PC-3 (cell line): ENCODE data around the gene REXO1. TPM values are rescaled to one million over a fixed set of nuclear protein-coding genes. Genes with fewer than 3 reads are reported as not detected.

Experiments
- ATAC-seq: fragments of 200-7000 bp; cut with Tn5 transposase; 2 replicates; pipeline ENCODE4 v1.9.1; 2020; ENCODE audit warnings: mild to moderate bottlenecking, moderate library complexity
- BruUV-seq: library from RNA; stranded (reverse); fragments of 400-500 nt; replicated peaks from 2 replicates; lab custom pipeline; 2021; lab: Mats Ljungman, UMichigan
- CTCF ChIA-PET: fragments of 300-600 bp; sonication (Branson Sonifier 250); formaldehyde crosslinking; loops from one replicate; lab custom pipeline; 2022; ENCODE audit warnings: antibody characterized with exemption; lab: Charles Lee
- POLR2A ChIA-PET: fragments of 300-600 bp; sonication (Branson Sonifier 250); formaldehyde crosslinking; loops from one replicate; lab custom pipeline; 2022; ENCODE audit warnings: antibody characterized with exemption; ENCODE audit not compliant: unreplicated experiment; lab: Charles Lee
- DNase-seq: peaks from one replicate; pipeline ENCODE4 v3.0.0-alpha.2; 2015
- H2AFZ ChIP-seq: fragments of 300-600 bp; sonication (generic); 2 replicates; pipeline ENCODE4 v1.6.0; 2016; ENCODE audit warnings: antibody characterized with exemption, low read length
- H3F3A ChIP-seq: fragments of 300-600 bp; sonication (generic); one replicate; pipeline ENCODE4 v1.6.0; 2017; ENCODE audit warnings: antibody characterized with exemption, low read length, control low read depth, mild to moderate bottlenecking; ENCODE audit not compliant: unreplicated experiment
- H3K27ac ChIP-seq: fragments of 300-600 bp; sonication (generic); 2 replicates; pipeline ENCODE4 v1.5.1; 2016; ENCODE audit warnings: mild to moderate bottlenecking, low read length
- H3K27me3 ChIP-seq: fragments of 300-600 bp; sonication (generic); 2 replicates; pipeline ENCODE4 v1.6.1; 2016; ENCODE audit warnings: low read length, mixed read lengths
- H3K36me3 ChIP-seq: fragments of 300-600 bp; sonication (generic); 2 replicates; pipeline ENCODE4 v1.6.1; 2016; ENCODE audit warnings: low read depth, mixed run types, low read length, mixed read lengths
- H3K4me1 ChIP-seq: fragments of 300-600 bp; sonication (generic); 2 replicates; pipeline ENCODE4 v1.5.1; 2016; ENCODE audit warnings: low read length; ENCODE audit not compliant: insufficient read depth
- H3K4me2 ChIP-seq: fragments of 300-600 bp; sonication (generic); 2 replicates; pipeline ENCODE4 v1.6.0; 2016; ENCODE audit warnings: low read length
- H3K4me3 ChIP-seq: fragments of 300-600 bp; sonication (generic); 2 replicates; pipeline ENCODE4 v1.5.1; 2016; ENCODE audit warnings: mild to moderate bottlenecking, low read length, mixed read lengths
- H3K79me2 ChIP-seq: fragments of 300-600 bp; sonication (generic); 2 replicates; pipeline ENCODE4 v1.6.1; 2017; ENCODE audit warnings: low read length, mixed read lengths
- H3K9ac ChIP-seq: fragments of 300-600 bp; sonication (generic); 2 replicates; pipeline ENCODE4 v1.6.0; 2016; ENCODE audit warnings: mild to moderate bottlenecking, low read length
- H3K9me2 ChIP-seq: fragments of 300-600 bp; sonication (generic); replicated peaks from 2 replicates; pipeline ENCODE4 v1.6.1; 2016; ENCODE audit warnings: mixed run types, low read length, mixed read lengths
- H3K9me3 ChIP-seq: fragments of 300-600 bp; sonication (generic); 2 replicates; pipeline ENCODE4 v1.6.1; 2016; ENCODE audit warnings: low read length, mixed read lengths
- H4K20me1 ChIP-seq: fragments of 300-600 bp; sonication (generic); 2 replicates; pipeline ENCODE4 v1.6.1; 2016; ENCODE audit warnings: low read length, mixed read lengths
- CTCF ChIP-seq: fragments of 300-600 bp; sonication (generic); conservative IDR thresholded peaks from 2 replicates; pipeline ENCODE4 v1.5.1; 2017; ENCODE audit warnings: antibody characterized with exemption, low read depth, mild to moderate bottlenecking, low read length
- EZH2 ChIP-seq: fragments of 300-600 bp; sonication (generic); IDR thresholded peaks from one replicate; pipeline ENCODE4 v1.6.1; 2017; ENCODE audit warnings: antibody characterized with exemption, mild to moderate bottlenecking, low read length; ENCODE audit not compliant: unreplicated experiment
- EZH2phosphoT487 ChIP-seq: fragments of 300-600 bp; sonication (generic); IDR thresholded peaks from 2 replicates; pipeline ENCODE4 v1.6.1; 2018; ENCODE audit warnings: mild to moderate bottlenecking, antibody characterized with exemption, low read length, borderline replicate concordance
- intact Hi-C: fragments of 100-400 bp; cut with micrococcal nuclease; formaldehyde crosslinking; loops from 2 replicates; pipeline ENCODE4 v1.9.0; 2023
- total RNA-seq: library from RNA; depleted of rRNA; stranded (reverse); fragments of >200 nt; gene quantifications from 2 replicates; pipeline ENCODE4 v1.2.3, GENCODE V29; 2014

REXO1 gene
- total RNA-seq, 1 experiment from 2014 or later = 21.4 TPM

DNA sequence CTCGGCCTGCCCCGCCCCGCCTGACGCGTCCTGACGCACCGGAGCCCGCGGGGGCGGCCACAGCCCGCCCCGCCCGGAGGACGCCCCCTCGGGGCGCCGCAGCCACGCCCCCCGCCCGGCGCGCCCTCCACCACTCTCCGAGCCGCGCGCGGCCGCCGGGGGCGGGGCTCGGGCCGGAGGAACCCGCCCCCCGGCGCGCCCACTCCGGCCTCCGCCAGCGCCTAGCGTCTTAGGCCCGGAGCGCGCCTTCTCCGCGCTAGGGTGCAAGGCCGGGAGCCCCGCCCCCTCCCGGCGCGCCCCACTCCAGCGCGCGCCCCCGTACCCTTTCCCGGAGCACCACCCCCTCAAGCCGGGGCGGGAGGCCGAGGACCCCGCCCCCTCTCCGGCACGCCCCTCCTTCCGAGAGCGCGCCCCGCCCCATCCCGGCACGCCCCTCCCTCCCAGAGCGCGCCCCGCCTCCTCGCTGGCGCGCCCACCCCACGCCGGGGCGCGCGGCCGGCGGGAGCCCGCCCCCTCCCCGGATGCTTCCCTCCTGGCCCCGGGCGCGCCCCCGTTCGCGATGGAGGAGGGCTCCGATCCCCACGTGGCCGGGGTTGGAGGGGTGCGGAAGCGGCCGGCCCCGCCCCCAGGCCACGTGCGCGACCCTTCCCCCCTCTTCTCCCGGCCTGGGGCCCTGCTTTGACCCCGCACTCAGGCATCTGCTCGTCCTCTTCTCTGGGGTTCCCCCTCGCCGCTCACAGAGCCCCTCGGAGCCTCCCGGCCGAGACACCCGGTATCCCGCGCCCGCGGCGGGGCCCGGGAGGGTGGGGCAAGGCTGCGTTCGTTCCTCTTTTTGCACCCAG, 15.6 kb upstream of the REXO1 start:
- Histone ChIP-seq H3K9me3 (no peaks in the 10 kb centered on the region), H3K4me3 (peak overlapping the region; percentile 75), H3K4me1 (peaks cover 10% of the 10 kb centered on the region; the same call in 1 of the 2 replicates), H3K9ac (peak overlapping the region; percentile 97), H3K27me3 (no peaks in the 10 kb centered on the region), H3F3A (no peaks in the 10 kb centered on the region), H3K27ac (peak overlapping the region; percentile 80), H2AFZ (peak overlapping the region; percentile 76), H3K79me2 (peaks cover 38% of the 10 kb centered on the region), H3K9me2 (no peaks in the 10 kb centered on the region), H3K36me3 (no peaks in the 10 kb centered on the region), H3K4me2 (peak overlapping the region; percentile 95), H4K20me1 (peaks cover 27% of the 10 kb centered on the region)
- CTCF ChIA-PET = interaction anchor here (0.6 to 1.1 kb wide), 3 partner anchors 11 to 66 kb away, joined by 3 to 5 read pairs (median 3); no protein-coding TSS in a partner anchor
- no TSS peak for BruUV-seq
- intact Hi-C loops = no loop called here
- DNase-seq (peak; percentile 88), ATAC-seq (peak; percentile 70)
- no peak for TF ChIP-seq CTCF
- TF ChIP-seq EZH2phosphoT487 = no peak
- TF ChIP-seq EZH2 = no peak
- POLR2A ChIA-PET = no interaction called here

DNA sequence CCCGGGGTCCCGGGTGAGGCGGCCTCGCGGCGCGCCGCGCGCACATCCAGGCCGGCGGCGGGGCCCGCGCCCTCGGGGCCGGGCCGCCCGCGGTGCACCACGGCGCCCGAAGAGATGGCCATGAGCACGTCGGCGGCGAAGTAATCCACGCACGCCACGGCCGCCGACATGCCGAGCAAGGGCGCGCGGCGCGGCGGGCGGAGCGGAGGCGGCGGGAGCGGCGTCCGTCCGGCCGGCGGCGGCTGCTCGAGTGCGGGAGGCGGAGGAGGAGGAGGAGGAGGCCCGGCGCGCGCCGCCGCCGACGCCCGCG, 15.0 kb upstream of the REXO1 start, which contains the start of gene KLF16:
KLF16 (minus strand) TSS at position 252 of the 310 bp plus-strand sequence; CDS start at position 170, 82 bp downstream.
- no peaks in the 10 kb centered on the region for H3K9me3 ChIP-seq
- H3K79me2 ChIP-seq = peaks cover 44% of the 10 kb centered on the region
- H3K9ac ChIP-seq = peak within 1 kb of the TSS; percentile 97
- POLR2A ChIA-PET = no interaction called here
- no peaks in the 10 kb centered on the region for H3K9me2 ChIP-seq
- H3K4me3 ChIP-seq = peak within 1 kb of the TSS; percentile 94
- BruUV-seq = no TSS peak
- H4K20me1 ChIP-seq = peaks cover 27% of the 10 kb centered on the region
- DNase-seq (no peak), ATAC-seq (no peak; the same call in 1 of the 2 replicates)
- peak within 1 kb of the TSS; percentile 76 for H2AFZ ChIP-seq
- intact Hi-C loops = no loop called here
- peaks cover 10% of the 10 kb centered on the region; the same call in 1 of the 2 replicates for H3K4me1 ChIP-seq
- H3K36me3 ChIP-seq = no peaks in the 10 kb centered on the region
- H3K4me2 ChIP-seq = peak within 1 kb of the TSS; percentile 95
- CTCF ChIA-PET = no interaction called here
- H3K27me3 ChIP-seq = no peaks in the 10 kb centered on the region
- no peaks in the 10 kb centered on the region for H3F3A ChIP-seq
- H3K27ac ChIP-seq = peak within 1 kb of the TSS; percentile 80
- TF ChIP-seq EZH2phosphoT487 = no peak

DNA sequence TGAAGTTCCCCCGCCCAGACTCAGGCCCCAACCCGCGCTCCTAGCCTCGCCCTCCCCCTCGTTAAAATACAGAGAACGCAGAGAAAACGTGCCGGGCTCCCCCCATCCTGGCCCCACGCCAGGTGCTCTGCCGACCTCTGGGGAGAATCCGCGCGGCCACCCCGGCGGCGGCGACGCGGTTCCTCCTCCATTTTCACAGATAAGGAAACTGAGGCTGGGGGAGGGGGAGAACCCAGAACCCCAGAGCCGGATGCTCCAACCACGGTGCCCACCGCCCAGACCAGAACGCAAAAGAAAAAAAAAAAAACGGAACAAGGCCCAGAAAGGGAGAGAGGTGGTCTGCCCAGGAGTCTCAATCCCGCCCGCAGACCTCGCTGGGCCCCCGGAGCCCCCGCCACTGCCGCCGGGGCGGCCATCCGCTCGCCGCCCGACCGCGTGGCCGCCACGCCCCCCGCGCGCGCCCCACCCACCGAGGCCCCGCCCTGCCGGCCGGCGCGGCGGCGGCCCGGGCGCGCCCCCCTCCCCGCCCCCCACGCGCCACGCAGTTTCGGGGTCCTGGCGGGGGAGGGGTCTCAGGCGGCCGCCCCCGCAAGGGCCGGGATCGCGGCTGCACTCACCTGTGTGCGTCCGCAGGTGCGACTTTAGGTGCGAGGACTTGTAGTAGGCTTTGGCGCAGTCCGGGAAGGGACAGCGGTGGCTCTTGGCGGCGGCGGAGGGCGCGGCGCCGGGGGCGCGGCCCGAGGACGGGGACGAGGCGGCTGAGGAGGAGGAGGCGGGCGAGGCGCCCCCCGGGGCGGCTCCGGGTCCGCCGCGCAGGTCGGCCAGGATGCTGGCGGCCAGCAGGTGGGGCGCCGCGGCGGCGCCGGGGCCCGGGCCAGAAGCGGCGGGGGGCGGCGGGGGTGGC, 14.4 kb upstream of the REXO1 start:
- no TSS peak for BruUV-seq
- Histone ChIP-seq H3K4me2 (peak overlapping the region; percentile 95), H3K4me3 (peak overlapping the region; percentile 94), H3K79me2 (peaks cover 50% of the 10 kb centered on the region), H3K36me3 (no peaks in the 10 kb centered on the region), H3K9me3 (no peaks in the 10 kb centered on the region), H2AFZ (no peak overlapping the region), H4K20me1 (peaks cover 27% of the 10 kb centered on the region), H3F3A (no peaks in the 10 kb centered on the region), H3K9ac (peak overlapping the region; percentile 81), H3K27ac (no peak overlapping the region), H3K4me1 (peaks cover 12% of the 10 kb centered on the region; the same call in 1 of the 2 replicates), H3K9me2 (no peaks in the 10 kb centered on the region), H3K27me3 (no peaks in the 10 kb centered on the region)
- DNase-seq (peak; percentile 27), ATAC-seq (peak; percentile 4; the same call in 1 of the 2 replicates)
- intact Hi-C loops = no loop called here
- no peak for TF ChIP-seq EZH2
- TF ChIP-seq CTCF = no peak
- TF ChIP-seq EZH2phosphoT487 = no peak
- POLR2A ChIA-PET = no interaction called here
- CTCF ChIA-PET = no interaction called here
